HG03108 (cell line): ENCODE data around the gene FAM168B.

Experiments
- ATAC-seq: cut with Tn5 transposase; IDR thresholded peaks from one replicate; pipeline ENCODE4 v1.9.1; 2021; ENCODE audit warnings: moderate library complexity; ENCODE audit not compliant: unreplicated experiment

The FAM168B gene

DNA sequence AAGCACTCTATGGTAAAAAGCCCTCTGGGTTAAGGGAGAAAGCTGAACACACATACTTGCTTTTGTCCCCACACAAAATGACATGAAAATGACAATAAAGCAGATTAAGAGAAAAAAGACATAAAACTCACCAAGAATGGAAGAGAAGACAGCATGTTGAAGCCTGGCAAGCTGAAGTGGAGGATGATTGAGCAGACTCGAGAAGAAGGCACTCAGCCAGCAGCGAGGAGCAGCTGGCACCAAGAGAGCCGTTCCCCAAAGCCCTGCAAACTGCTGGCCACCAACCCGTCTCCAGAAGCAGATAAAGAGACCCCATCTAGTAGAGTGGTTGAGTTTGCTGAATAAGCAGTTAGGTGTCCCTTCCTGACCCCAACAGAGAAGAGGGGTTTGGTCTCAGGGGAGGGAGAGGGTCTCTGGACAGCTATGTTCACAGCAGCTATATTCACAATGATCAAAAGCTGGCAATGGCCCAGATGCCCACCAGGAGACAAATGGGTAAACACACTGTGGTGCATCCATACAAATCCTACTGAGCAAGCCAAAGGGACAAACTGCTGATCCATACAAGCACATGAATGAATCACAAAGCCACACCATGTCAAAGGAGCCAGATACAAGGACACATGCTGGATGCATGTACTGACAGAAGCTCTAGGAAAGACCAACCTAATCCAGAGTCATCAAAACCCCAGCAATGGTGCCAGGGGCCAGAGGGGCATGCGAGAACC, 36.9 kb downstream of the FAM168B start:
- ATAC-seq: no peak

DNA sequence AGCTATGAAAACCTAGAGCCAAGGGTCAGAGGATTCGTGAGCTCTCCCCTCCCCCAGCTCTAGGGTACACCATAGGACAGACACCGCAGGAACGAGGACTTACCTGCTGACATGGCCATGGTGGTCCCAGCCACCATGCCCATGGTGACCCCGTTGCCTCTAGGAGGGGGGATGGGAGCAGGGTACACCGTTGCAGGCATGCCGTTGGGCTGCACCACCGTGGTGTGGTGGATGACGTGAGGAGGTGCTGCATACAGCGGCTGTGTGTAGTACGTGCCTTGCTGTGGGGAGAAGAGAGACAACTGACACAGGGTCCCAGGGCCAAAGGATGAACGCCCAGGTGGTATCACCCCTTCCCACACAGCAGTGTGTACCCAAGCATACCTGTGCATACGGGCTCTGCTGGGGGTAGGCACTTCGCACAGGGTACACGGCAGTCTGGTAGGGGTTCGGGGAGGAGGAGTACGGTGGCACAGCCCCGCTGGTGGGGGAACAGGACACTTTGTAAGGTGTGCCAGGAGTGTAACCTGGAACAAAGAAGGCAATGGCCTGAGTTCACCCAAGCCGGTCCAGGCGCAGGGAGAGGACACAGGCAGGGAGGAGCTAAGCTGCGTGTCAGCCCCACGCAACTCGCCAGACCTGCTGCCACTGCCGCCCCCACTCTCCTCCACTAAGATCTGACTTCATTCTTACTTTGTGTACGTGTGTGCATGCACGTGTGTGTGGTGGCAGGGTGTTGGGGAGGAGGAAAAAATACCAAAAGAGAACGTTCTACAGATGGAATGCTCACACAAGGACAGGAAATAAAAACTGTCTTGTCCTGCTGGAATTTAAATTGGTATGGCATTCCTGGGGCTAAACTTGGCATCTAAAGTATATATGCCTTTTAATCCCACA, 37.8 kb downstream of the FAM168B start:
- ATAC-seq: no peak

- ATAC-seq: no peak
Observed at GRCh38 chr2:131054488-131054887, 38.8 kb downstream of the FAM168B start.

DNA sequence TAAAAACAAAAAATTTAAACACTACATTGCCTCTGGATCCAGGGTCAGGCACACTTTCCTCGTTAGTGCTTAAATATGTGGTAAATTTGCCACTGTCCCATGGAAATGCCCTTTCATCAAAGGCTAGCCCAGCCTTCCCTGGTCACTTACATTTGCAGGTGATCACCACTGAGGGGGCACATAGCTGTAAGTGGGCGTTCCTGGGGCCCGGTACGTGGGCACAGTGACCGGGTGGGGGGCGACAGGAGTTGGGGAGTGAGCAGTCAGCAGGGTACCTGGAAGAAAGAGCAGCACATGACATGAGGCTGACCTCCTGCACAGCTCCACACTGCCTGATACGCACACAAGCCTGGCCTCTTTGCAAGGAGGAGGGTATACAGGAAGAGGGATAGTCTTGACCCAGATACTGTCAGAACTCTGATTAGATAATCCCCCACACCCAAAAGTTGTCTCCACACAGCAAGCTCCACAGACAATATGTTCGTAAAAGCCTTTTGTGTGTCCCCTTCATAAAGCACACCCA, 40.5 kb downstream of the FAM168B start:
- no peak for ATAC-seq

DNA sequence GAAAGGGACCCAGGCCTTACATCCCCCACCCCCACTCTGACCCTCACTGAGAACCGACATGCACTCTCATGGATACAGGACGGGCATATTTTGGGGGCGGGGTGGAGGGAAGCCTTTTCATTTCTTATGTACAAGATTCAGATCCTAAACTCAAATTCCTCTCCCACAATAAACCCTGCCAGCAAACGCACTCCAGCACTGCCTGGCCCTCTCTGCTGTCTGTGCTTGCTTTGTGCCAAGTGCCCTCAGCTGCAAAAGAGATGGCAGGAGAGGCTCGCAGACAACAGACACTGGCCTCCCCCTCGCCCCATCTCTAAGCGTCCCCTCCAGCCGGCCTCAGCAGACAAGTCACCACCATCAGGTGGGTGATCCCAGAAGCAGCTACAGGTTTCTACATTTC, 42.4 kb downstream of the FAM168B start:
- ATAC-seq: no peak

GRCh38 chr2:131049150-131049718, 44.0 kb downstream of the FAM168B start:
- no peak for ATAC-seq

GRCh38 chr2:131048641-131049040, 44.6 kb downstream of the FAM168B start:
- no peak for ATAC-seq

DNA sequence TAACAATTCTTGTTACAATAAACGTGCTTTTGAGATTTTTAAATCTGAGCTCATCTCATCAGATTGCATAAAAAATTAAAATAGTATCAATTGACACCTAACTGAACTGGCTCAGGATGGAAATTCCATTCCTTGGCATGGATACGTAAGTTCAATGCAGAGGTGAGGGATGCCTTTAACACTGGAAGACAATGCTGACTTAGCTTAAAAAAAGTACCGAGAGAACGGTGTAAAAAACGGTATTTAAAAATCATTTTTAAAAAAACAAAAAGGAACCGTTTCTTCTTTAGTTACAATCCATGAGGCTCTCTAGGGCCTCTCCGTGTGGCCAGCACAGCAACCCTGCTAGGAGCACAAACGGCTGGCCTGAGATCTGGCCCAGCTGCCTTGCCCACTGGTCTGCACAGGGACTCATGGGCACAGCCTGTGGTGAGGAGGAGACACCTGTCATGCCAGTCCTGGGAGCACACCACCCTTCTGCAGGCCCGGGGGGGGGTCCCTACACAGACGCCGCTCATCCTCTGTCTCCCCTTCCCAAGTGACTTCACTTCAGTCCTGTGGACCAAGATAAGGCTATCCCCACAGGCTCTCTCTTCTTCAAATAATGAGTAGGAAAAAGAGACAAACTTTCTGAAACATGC, 45.2 kb downstream of the FAM168B start:
- ATAC-seq: no peak

DNA sequence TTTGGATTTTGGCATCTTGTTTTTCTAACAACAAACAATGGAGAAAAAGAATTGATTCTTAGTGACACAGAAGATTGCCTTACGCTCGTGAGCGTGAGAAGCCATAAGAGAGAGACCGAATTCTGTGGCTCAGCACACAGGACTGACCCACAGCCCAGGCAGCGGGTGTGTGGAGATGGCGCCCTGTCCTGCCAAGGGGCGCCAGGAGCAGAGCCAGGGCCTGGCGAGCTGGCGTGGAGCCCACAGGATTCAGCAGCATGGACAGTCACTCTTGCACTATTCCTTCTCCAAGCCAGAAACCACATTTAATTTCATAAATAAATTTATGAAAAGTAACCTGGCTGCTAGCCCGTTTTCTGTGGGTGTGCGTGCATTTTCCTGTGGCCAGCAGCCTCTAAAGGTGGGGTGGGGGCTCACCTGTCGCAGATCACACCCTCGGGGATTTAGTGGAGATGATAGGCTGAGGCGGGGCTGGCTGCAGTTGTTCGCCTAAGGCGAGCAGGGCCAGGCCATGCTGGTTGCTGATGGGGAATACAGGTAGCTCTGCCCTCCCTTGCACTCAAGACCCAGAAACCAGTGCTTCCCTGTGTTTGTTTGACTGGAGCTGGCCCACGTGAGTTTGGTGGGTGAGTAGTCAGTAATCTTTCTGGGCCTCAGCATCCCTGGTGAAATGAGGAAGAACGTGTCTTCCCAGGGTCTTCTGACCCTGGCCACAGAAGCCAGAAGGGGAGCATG, 46.2 kb downstream of the FAM168B start:
- no peak for ATAC-seq

DNA sequence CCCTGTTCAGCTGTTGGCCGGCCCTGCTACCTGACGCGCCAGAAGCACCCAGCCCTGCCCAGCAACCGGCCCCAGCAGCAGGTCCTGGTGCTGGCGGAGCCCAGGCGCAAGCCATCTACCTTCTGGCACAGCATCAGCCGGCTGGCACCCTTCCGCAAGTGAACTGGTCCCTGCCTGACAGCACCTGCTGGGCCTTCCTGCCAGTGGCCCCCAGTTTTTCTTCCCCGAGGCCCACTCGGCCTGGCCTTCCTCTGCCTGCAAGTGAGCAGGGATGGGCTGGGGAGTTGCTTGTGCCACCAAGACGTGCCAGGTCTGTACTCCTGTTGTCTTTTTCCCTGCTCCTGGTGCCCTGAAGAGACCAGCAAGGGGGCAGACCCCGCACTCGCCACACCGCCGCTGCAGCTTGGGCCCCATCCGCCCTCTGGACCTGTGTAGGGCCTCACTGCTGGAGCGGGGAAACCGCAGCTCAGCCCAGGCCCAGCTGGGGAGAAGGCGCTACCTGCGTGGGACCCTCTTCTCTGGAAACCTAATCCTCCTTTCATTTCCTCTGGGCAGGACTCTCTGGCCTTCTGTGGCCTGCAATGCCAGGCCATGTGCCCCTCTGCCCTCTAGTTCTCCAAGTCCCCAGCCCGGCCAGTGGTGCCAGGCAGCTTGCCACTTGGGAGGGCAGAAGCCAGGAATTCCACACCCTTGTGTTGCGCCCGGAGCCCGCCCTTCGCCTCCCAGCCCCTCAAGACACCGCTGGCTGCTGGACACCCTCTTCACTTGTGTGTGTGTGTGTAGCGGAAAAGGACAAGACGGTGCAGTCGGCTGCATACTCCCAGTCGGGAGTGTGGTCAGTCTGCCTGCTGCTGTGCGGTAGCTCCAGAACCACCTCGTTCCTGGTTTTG, 47.0 kb downstream of the FAM168B start:
- ATAC-seq: no peak

GRCh38 chr2:131045286-131046027, 47.8 kb downstream of the FAM168B start:
- ATAC-seq: no peak

DNA sequence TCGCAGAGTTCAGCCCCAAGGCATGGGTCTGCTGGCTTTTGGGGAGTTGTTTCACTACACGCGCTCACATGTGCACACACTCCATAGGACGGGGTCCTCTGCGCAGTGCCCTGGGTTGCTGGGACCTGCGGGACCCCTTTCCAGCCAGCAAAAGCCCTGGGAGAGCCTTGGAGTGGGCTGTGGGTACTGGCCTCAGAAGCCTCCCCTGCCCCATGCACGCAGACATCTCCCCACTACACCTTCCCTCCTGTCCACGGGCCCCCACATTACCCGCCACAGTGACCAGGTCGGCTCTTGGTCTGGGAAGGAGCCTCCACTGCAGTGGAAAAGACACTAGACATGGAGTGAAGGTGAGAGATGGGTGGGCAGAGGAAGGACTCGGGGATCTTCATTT, 48.5 kb downstream of the FAM168B start:
- ATAC-seq: no peak

DNA sequence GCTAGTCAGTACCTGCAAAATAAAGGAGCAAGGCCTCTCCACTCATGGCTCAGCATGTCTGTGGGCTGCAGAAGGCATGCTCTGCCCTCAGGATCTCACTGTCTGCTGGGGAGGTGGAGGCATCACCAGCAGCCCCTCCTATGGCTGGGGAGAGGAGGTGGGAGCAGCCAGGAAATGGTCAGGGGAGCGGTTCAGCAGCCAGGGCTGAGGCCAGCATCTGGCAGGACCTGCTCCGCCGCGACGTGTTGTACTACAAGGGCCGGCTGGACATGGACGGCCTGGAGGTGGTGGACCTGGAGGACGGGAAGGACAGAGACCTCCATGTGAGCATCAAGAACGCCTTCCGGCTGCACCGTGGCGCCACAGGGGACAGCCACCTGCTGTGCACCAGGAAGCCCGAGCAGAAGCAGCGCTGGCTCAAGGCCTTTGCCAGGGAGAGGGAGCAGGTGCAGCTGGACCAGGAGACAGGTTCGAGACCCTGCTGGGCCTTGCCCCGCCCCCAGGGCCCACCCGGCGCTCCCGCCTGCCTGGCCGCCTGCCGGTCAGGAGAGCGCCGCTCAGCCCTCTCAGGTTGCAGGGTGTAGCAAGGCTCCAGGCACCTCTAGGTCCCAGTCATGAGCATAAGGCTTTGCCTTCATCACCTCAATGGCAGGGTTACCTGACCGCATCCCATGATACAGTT, 49.0 kb downstream of the FAM168B start:
- no peak for ATAC-seq

GRCh38 chr2:131043199-131044074, 49.8 kb downstream of the FAM168B start:
- ATAC-seq: no peak

DNA sequence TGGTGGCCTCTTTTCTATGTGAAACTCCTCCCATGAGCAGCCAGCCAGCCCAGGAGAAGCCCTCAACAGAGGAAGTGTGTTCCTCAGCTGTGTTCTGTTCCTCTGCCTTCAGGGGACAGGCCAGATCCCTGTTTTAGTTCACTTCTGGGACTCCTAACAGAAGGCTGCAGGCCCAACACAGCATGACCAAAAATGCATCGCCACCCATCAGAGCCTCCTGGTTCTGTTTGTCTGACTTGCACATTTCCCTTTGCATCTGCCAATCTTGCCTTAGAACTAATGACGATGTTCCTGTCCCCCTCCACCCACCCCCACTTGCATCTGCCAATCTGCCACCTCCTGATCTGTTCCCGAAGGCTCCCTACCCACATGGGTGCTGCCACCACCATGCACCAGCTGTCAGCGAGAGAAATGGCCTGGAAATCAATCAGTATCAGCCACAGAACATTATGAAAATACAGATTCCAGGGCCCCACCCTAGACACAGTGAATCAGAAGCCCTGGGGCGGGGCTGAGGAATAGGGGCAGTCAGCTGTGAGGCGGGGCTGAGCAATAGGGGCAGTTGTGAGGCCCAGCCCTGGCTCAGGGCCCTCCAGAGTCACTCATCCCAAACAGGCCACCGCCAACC, 51.0 kb downstream of the FAM168B start:
- no peak for ATAC-seq

DNA sequence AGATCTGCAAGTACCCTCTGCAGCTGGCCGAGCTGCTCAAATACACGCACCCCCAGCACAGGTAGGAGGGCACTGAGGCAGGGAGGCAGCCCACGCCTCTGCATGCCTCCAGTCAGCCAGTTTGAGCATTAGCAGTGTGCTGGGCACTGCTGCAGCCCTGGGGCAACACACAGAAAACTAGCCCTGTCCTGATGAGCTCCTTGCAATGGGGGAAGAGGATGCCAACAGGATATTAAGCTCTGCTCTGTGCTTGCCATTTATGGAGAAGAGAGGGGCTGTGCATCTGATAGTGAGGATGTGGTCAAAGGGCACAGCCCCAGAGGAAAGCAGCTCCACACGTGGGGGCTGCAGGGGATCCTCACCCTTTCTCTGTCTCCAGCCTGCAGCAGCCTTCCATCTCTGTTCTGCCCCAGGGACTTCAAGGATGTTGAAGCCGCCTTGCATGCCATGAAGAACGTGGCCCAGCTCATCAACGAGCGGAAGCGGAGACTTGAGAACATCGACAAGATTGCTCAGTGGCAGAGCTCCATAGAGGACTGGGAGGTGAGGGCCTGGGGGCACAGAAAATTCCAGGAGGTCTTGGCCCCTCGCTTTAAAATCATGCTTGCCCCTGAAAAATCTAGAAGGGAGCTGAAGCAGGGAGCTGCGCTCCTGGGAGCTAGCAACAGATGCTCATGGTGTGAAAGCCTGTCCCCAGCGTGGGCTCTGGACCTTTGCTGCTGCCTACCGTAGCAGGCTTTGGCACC, 51.7 kb downstream of the FAM168B start:
- ATAC-seq: no peak
